ENCODE data around the gene TLX2. TPM values are rescaled to one million over a fixed set of nuclear protein-coding genes. Genes with fewer than 3 reads are reported as not detected.

Gene TLX2
- total and polyA plus RNA-seq, 2 of the 13 experiments (the other 11 are each of a cell fraction or from before 2014, with no cell fraction given): 0.05 to 0.20 TPM

- TF ChIP-seq AHDC1 (CRISPR knock-in tag; IDR thresholded peaks at IDR 0.05; ENCODE audit: borderline replicate concordance): no peak
- TF ChIP-seq CCAR2 (optimal IDR thresholded peaks at IDR 0.05; ENCODE audit: low read depth, low read length): no peak
- TF ChIP-seq JDP2 (CRISPR knock-in tag; IDR thresholded peaks at IDR 0.05; ENCODE audit: borderline replicate concordance): no peak
- no peak for TF ChIP-seq SMAD1 (CRISPR knock-in tag; IDR thresholded peaks at IDR 0.05; ENCODE audit: borderline replicate concordance, low read depth)
- TF ChIP-seq TRIM22 (IDR thresholded peaks at IDR 0.05): no peak
- no peak; the same call in 1 of the 2 replicates for TF ChIP-seq ZHX2 (IDR thresholded peaks at IDR 0.05; ENCODE audit: low read depth)
- no peak for TF ChIP-seq ZHX2 (CRISPR knock-in tag; IDR thresholded peaks at IDR 0.05; ENCODE audit: borderline replicate concordance)
- TF ChIP-seq NR2F1 (CRISPR knock-in tag; IDR thresholded peaks at IDR 0.05): no peak
- 0 out of 2 replicates have a peak, but pooled peaks have one; percentile 74 for TF ChIP-seq ARHGAP35 (CRISPR knock-in tag; IDR thresholded peaks at IDR 0.05; ENCODE audit: borderline replicate concordance)
- 0 out of 2 replicates have a peak, but pooled peaks have one; percentile 15 for TF ChIP-seq ELF3 (CRISPR knock-in tag; IDR thresholded peaks at IDR 0.05)
- no peak for TF ChIP-seq TCF12 (IDR thresholded peaks at IDR 0.05)
- no peak for TF ChIP-seq TCF12 (CRISPR knock-in tag; IDR thresholded peaks at IDR 0.05)
- TF ChIP-seq ZMAT3 (CRISPR knock-in tag; conservative IDR thresholded peaks at IDR 0.05): no peak
- TF ChIP-seq NKX3-1 (CRISPR knock-in tag; IDR thresholded peaks at IDR 0.05): peak; percentile 64; the same call in 1 of the 2 replicates
- TF ChIP-seq MXD3 (CRISPR knock-in tag; IDR thresholded peaks at IDR 0.05): no peak; the same call in 1 of the 2 replicates
These were observed 16.3 kb upstream of the TLX2 start (continued) for GRCh38 chr2:74497777-74498499.

Measured in HepG2 (cell line).